ENCODE results near the gene DRG2.

DNA sequence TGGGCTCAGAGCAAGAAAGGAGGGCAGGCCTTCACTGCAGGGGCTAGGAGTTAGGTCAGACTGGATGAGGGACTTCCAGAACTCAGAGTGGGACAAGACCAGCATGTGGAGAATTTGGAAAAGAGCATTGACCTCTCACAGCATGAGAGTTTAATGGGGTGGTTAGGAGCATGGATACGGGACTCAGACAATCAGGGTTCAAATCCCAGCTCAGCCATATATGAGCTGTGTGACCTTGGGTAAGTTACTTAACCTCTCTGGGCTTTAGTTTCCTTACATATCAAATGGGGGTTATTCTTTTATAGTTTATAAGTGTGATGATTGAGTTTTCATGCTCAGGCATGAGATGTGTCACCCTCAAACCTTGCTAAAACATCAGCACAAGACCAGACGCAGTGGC is 58.5 kb downstream of the DRG2 start:
- TF ChIP-seq CTCF (IDR thresholded peaks at IDR 0.05) = no peak
- no peak for TF ChIP-seq POLR2A (IDR thresholded peaks at IDR 0.05)
